ENCODE data around the gene KLK6.

Gene KLK6

GRCh38 chr19:50952910-50953309 is 16.5 kb downstream of the KLK6 start, which contains the start of gene KLK5:
TSS of gene KLK5 (minus strand) at chr19:50953038. CDS start at chr19:50952657, 381 bp downstream.
- no peak for DNase-seq (ENCODE audit: low spot score)

DNA sequence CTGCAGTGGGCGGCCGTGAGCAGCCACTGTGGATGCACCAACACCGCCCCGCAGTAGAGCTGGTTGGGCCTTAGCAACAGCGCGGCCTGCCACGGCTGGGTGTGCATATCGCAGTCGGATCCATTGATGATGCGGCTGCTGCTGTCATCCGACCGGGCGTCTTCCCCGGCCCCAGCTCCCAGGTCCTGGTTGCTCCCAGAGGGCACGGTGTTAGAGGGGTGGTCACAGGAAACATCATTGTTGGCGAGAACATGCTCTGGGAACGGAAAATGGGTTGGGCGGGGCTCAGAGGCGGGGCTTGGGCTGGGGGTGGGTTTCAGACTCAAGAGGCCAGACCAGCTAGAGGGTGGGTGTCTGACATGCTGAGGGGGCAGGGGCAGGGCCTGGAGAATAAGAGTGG is 19.5 kb downstream of the KLK6 start:
- DNase-seq (ENCODE audit: low spot score): no peak

DNA sequence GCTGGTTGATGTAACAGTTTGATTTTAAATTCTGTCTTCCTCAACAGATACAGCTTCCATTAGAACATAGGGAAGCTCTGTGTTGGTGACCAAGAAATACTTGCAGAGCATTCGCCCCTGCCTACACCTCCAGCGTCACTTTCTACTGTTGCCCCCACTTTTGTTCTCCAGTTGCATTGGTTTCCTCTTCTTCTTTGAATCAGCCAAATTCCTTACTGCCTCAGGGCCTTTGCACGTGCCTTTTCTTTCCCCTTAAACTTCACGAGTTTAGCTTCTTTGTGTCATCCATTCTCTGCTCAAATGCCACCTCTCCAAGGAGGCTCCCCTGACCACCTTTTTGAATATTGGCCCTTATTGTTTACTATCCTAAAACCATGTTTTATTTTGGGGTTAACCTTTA is 22.3 kb downstream of the KLK6 start:
- no peak for DNase-seq (ENCODE audit: low spot score)

GRCh38 chr19:50944795-50945194 is 24.6 kb downstream of the KLK6 start:
- no peak for DNase-seq (ENCODE audit: low spot score)

DNA sequence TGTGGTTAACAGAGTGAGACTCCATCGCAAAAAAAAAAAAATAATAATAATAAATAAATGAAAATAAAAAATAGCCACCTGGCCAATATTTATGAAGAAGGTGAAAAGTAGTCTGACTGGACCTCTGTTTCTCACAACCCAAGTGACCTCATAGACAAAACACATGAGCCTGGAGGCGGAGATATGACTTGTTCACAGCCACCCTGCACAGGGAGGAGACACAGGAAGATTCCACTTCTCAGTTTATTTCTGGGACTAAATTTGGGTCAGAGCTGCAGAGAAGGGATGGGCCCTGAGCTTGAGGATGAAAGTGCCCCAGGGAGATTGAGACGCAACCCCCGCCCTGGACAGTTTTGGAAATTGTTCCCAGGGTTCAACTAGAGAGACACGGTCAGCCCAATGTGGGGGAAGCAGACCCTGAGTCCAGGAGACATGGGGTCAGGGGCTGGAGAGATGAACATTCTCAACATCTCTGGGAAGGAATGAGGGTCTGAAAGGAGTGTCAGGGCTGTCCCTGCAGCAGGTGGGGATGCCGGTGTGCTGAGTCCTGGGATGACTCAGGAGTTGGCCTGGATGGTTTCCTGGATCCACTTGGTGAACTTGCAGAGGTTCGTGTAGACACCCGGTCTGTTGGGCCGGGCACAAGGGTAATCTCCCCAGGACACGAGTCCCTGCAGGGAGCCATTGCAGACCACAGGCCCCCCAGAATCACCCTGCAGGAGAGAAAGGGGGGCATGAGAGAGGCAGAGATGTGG is 26.1 kb downstream of the KLK6 start:
- DNase-seq (ENCODE audit: low spot score): no peak

DNA sequence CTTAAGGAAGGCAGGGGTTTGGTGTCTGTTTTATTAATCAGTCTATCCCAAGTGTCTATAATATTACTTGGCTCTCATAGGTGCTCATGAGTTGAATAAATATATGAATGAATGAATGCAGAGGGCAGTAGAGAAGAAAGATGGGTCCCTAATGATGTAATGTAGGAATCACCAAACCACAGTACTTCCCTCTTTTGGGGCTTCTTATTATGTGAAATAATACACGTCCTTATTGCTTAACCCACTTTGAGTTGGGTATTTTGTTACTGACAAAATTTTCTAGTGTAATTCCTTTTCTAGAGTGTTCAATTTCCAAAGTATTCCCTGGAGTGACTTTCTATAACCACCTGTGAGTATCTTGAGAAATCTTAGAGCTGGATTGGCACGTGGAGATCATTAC is 29.8 kb downstream of the KLK6 start:
- no peak for DNase-seq (ENCODE audit: low spot score)

DNA sequence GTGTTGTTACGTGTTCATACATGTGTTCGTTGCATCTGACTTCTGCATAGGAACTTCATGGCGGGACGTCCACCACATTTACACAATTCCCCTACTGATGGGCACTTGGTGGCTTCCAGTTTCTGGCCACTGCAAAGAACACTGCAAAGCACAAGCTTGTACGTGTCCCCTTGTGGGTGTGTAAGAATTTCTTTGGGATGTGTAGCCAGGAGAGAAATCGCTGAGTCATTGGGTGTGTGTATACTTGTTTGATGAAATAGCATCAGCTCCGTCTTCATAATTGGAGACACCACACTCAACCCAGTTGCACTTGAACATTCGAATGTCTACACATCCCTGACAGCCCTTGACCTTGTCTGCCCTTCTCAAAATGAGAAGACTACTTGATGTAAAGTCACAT is 35.8 kb downstream of the KLK6 start:
- DNase-seq (ENCODE audit: low spot score): no peak

DNA sequence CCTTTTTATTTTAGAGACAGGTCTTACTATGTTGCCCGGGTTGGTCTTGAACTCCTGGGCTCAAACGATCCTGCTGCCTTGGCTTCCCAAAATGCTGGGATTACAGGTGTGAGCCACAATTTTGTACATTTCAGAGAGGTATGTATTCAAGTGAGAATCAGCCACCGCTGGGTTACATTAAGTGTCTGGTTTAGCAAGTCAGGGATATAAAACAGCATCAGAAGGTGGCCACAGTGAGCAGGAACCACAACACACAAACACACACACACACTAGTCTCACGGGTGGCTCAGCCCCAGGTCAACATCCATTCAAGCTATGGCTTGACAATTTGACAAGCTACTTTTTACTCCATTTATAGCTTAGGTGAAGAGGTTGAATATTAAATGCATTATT is 36.7 kb downstream of the KLK6 start:
- DNase-seq (ENCODE audit: low spot score): no peak

DNA sequence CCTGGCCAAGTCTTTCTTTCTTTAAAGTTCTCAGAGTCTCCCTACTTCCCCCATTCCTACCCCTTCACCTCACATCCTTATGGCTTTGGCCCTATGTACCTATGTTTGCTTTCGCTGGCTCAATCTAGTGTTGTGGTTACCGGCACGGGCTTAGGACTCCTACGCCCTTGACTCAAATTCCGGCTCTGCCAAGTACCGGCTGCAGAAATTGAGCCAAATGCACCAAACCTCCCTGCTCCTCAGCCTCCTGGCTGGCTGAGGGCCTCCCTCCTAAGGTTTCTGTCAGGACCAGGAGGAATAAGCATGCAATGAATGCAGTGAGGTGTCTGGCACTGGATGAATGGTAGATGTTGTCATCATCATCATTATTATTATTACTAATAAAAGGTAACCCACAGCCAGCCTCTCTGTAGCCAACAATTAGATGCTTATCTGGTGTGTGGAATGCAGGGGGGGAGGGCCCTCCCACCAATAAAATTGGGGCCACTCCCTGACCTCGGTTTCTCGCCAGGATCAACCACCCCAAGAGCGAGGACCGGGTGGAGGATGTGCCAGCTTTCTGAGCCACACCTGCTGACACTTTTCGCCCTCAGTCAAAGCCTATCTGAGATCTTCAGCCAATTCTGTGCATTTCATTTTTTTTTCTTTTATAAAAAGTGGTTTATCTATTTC is 37.2 kb downstream of the KLK6 start:
- no peak for DNase-seq (ENCODE audit: low spot score)

GRCh38 chr19:50931023-50931422 is 38.4 kb downstream of the KLK6 start:
- DNase-seq (ENCODE audit: low spot score): no peak

GRCh38 chr19:50928831-50929230 is 40.6 kb downstream of the KLK6 start:
- no peak for DNase-seq (ENCODE audit: low spot score)

DNA sequence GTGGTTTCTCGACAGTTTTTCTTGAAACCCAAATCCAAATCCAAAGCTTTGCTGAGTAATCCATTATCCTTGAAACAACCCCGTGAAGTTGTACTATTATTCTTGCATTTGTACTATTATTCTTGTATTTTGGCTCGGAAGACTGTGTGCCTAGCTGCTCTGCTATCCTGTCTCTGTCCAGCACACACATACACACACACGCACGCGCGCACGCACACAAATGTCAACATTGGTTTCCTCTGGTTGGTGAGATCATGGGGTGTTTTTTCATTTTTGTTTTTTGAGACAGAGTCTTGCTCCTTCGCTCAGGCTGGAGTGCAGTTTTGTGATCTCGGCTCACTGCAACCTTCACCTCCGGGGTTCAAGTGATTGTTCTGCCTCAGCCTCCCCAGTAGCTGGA is 43.2 kb downstream of the KLK6 start:
- DNase-seq (ENCODE audit: low spot score): no peak

- DNase-seq (ENCODE audit: low spot score): no peak
Observed at GRCh38 chr19:50925734-50926133, 43.7 kb downstream of the KLK6 start.

GRCh38 chr19:50924586-50924985 is 44.8 kb downstream of the KLK6 start:
- DNase-seq (ENCODE audit: low spot score): no peak

GRCh38 chr19:50922317-50922853 is 47.0 kb downstream of the KLK6 start:
- peak; percentile 85 for DNase-seq (ENCODE audit: low spot score)

DNA sequence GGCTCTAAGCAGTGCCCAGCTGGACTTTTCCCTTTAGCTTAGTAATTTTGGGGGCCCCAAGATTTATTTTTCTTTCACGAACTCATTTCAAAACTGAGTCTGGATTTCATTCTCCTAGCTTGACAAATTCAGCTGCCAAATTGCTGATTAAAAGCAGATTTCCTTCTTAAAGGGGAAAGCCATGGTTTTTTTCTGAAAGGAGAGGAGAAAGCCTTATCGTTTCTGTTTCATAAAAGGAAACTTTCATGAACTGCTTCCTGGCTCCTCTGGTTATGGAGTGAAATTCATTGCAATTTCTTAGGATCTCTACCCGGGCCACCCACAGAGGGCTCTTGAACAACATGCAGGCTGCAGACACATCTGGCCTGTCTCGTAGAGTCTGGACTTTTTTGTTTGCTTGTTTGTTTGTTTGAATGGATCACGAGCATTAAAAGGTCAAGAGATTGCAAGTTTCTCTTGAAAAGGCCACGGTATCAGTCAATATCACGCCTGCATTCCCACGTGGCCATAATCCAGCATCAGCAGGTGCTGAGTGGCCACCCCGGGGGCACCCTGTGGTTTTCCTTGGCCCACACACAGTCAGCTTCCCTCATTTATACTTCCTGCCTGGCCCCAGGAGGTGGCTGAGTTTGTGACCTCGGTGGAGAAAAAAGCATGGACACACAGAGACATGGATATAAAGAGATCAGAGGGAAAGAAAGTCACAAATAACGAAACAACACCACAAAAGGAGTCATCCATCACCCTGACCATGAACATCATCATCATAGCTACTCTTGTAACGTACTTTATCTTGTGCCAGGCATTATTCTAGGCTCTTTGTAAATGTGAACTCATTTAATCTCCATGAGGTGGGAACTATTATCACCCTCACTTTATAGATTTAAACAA is 47.7 kb downstream of the KLK6 start:
- no peak for DNase-seq (ENCODE audit: low spot score)

DNA sequence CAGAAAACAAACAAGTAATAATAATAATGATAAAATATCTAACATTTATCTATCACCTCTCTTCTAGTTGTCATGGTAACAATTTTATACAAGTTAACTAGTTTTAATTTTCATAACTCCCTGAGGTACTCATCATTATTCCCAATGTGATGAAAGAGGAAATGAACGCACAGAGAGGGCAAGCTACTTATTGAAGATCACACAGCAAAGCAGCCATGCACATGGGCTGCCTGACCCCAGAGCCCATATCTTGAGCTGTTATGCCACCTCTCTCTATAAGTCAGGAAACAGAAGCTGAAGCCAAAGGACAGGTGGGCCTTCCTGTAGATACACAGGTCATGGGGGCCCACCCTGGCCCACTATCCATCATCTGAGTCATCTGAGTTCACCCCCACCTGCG is 53.3 kb downstream of the KLK6 start:
- DNase-seq (ENCODE audit: low spot score): no peak

GRCh38 chr19:50912727-50913716 is 56.4 kb downstream of the KLK6 start:
- no peak for DNase-seq (ENCODE audit: low spot score)

GRCh38 chr19:50912102-50912599 is 57.2 kb downstream of the KLK6 start:
- no peak for DNase-seq (ENCODE audit: low spot score)

- no peak for DNase-seq (ENCODE audit: low spot score)
Observed at GRCh38 chr19:50911206-50912101, 57.9 kb downstream of the KLK6 start, which contains the start of gene KLK4. TSS of gene KLK4 (minus strand) at chr19:50911395. CDS start at chr19:50910738, 657 bp downstream.

Data from AG08396 (cell line).